ENCODE measurements around the gene ZNF880. TPM values are rescaled to one million over a fixed set of nuclear protein-coding genes. Genes with fewer than 3 reads are reported as not detected.
"Not testable (repeated sequence)": the region's sequence is repeated elsewhere in the genome, so short reads cannot be mapped to it uniquely, and the experiment has no call there.

The ZNF880 gene
- 21.6 and 30.0 TPM in 2 replicates for total RNA-seq

- peak within 1 kb of the TSS; percentile 97 for H3K4me3 ChIP-seq (ENCODE audit: low read depth, low read length)
- TF ChIP-seq CTCF (IDR thresholded peaks at IDR 0.05; ENCODE audit: insufficient read depth, low read depth, low read length), result no peak
- DNase-seq (ENCODE audit: low read depth), result peak; percentile 94
These were observed at the start of gene ZNF880 for GRCh38 chr19:52369559-52370340. Gene ZNF880, plus strand, starts transcription at chr19:52369923. Its CDS starts 43 bp downstream, at chr19:52369966.

- TF ChIP-seq CTCF (IDR thresholded peaks at IDR 0.05; ENCODE audit: insufficient read depth, low read depth, low read length), result no peak
- no peak overlapping the region for H3K4me3 ChIP-seq (ENCODE audit: low read depth, low read length)
- no peak for DNase-seq (ENCODE audit: low read depth)
These were observed 47.3 kb upstream of the ZNF880 start for GRCh38 chr19:52322429-52322828.

DNA sequence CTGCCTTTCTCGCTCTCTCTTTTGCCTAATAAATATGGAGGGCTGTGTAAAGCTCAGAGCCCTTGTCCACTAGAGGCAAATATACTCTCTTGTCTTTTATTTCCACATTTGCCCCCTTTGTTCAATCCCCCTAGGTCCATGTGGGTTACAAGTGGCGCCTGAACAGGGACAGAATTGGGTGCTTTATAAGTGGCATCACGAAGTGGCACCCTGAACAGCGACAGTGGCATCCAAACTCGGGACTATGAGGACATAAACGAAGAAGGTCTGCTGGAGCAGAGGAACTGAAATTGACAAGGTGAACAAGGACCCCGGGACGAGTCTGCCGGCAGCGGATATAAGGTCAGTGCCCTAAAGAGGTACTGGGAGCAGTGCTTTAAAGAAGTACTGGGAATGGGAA lies 38.0 kb upstream of the ZNF880 start:
- TF ChIP-seq CTCF (IDR thresholded peaks at IDR 0.05; ENCODE audit: insufficient read depth, low read depth, low read length), result no peak
- H3K4me3 ChIP-seq (ENCODE audit: low read depth, low read length), result no peak overlapping the region
- DNase-seq (ENCODE audit: low read depth), result peak; percentile 2

- peak overlapping the region; percentile 64 for H3K4me3 ChIP-seq (ENCODE audit: low read depth, low read length)
- DNase-seq (ENCODE audit: low read depth), result no peak
These were observed 34.0 kb upstream of the ZNF880 start for GRCh38 chr19:52335768-52336116.

GRCh38 chr19:52336117-52336790 lies 33.5 kb upstream of the ZNF880 start, which contains the start of gene ZNF610:
Gene ZNF610, plus strand, starts transcription at chr19:52336243. Its CDS starts 12,930 bp downstream, at chr19:52349173.
- no peak for TF ChIP-seq CTCF (IDR thresholded peaks at IDR 0.05; ENCODE audit: insufficient read depth, low read depth, low read length)
- peak within 1 kb of the TSS; percentile 64 for H3K4me3 ChIP-seq (ENCODE audit: low read depth, low read length)
- DNase-seq (ENCODE audit: low read depth), result peak; percentile 81

More at GRCh38 chr19:52335768-52336116, 34.0 kb upstream of the ZNF880 start:
- no peak for TF ChIP-seq CTCF (IDR thresholded peaks at IDR 0.05; ENCODE audit: insufficient read depth, low read depth, low read length)

- TF ChIP-seq CTCF (IDR thresholded peaks at IDR 0.05; ENCODE audit: insufficient read depth, low read depth, low read length), result no peak
- DNase-seq (ENCODE audit: low read depth), result peak; percentile 1
- H3K4me3 ChIP-seq (ENCODE audit: low read depth, low read length), result peak overlapping the region; percentile 64
These were observed 32.8 kb upstream of the ZNF880 start for GRCh38 chr19:52336791-52337381.

DNA sequence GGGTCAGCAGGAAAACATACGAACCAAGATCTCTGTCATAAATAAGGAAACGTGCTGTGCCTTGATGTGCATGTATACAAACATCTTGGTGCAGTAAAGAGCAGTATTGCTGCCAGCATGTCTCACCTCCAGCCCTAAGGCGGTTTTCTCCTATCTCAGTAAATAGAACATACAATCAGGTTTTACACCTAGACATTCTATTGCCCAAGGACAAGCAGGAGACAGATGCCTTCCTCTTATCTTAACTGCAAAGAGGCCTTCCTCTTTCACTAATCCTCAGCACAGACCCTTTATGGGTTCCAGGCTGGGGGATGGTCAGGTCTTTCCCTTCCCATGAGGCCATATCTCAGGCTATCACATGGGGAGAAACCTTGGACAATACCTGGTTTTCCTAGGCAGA lies 30.7 kb upstream of the ZNF880 start:
- H3K4me3 ChIP-seq (ENCODE audit: low read depth, low read length); DNase-seq (ENCODE audit: low read depth): not testable (repeated sequence)

Data from fibroblast of villous mesenchyme (primary cell).